ENCODE results near the gene GLTP. TPM values are rescaled to one million over a fixed set of nuclear protein-coding genes. Genes with fewer than 3 reads are reported as not detected.
"Not testable (repeated sequence)": the region's sequence is repeated elsewhere in the genome, so short reads cannot be mapped to it uniquely, and the experiment has no call there.

GLTP gene, protein sequence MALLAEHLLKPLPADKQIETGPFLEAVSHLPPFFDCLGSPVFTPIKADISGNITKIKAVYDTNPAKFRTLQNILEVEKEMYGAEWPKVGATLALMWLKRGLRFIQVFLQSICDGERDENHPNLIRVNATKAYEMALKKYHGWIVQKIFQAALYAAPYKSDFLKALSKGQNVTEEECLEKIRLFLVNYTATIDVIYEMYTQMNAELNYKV
- 10 to 100 TPM; 22.7 to 28.5 TPM for total RNA-seq
- long read RNA-seq, transcript GLTP-201 (5 exons, 2,356 nt) = major isoform, 27 of 28 reads
- long read RNA-seq, partial matches to known transcripts = 0 of 28 reads
- long read RNA-seq, other reads (novel, unspliced or antisense) = 0 of 28 reads

- DNase-seq (peak; percentile 87), ATAC-seq (peak; percentile 97 to 99)
- intact Hi-C loops (cut with DNase I) = no loop called here
These were observed at the start of gene GLTP for GRCh38 chr12:109880043-109880931. GLTP (minus strand) TSS chr12:109880541; CDS start chr12:109880374, 167 bp downstream.

GRCh38 chr12:109929326-109929725, 49.0 kb upstream of the GLTP start:
- DNase-seq; intact Hi-C loops (cut with DNase I); ATAC-seq: not testable (repeated sequence)

- intact Hi-C loops (cut with DNase I) = no loop called here
- ATAC-seq = no peak
- no peak for DNase-seq
These were observed 47.8 kb upstream of the GLTP start for GRCh38 chr12:109928058-109928656.

- DNase-seq = no peak
- intact Hi-C loops (cut with DNase I) = no loop called here
- ATAC-seq = peak; percentile 36 to 51
These were observed 47.3 kb upstream of the GLTP start for GRCh38 chr12:109927622-109928021.

- intact Hi-C loops (cut with DNase I) = no loop called here
- DNase-seq (no peak), ATAC-seq (no peak)
These were observed 46.3 kb upstream of the GLTP start for GRCh38 chr12:109926488-109927210.

DNA sequence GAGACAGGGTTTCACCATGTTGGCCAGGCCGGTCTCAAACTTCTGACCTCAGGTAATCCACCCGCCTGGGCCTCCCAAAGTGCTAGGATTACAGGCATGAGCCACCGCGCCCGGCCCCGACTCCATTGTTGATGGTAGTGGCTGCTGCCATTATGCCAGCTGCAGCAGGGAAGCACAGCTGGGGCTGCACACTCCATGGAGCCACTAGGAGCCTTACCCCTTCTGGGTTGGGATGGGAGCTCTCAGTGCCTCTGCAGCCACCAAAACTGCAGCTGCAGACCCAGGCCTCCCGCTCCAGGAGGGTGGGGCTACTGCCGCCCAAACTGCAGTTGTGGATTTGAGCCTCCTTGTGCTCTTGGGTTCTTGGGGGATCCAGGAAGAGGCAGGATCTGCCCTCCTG, 45.7 kb upstream of the GLTP start:
- ATAC-seq (no peak), DNase-seq (no peak)
- intact Hi-C loops (cut with DNase I) = no loop called here

- intact Hi-C loops (cut with DNase I) = no loop called here
- no peak for DNase-seq
- no peak for ATAC-seq
These were observed 45.0 kb upstream of the GLTP start for GRCh38 chr12:109925185-109925840.

DNA sequence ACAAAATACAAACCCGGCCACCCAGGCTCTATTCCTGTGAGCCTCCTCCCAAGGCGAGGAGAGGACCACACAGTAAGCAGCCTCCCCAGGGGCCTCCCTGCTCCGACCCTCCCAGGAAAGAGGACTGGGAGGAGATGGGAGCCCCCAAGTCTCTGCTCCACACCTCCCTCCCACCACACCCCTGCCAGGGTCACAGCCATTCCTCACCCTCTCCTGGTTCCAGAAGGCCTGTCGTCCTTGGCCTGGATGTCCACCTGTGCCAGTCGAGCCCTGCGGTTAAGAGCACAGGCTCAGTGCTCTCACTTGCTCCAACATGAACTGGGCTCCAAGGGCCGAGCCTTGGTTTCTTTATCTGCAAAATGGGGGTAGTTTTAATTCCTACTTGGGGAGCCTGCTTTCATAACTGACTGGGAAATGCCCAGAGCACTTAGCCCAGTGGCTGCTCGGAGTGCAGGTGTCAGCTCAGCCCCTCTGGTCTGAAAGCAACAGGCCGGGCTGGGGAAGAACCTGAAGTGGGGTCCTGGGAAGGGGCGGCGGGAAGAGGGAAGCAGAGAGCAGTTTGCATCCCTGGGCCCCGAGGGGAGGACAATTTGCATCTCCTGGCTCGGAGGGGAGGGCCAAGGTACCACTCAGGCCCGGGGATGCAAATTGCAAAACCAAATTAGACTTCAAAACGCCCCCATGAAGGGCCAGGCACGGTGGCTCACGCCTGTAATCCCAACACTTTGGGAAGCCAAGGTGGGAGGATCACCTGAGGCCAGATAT, 43.3 kb upstream of the GLTP start:
- DNase-seq = no peak
- no peak for ATAC-seq
- intact Hi-C loops (cut with DNase I) = no loop called here

- no peak for ATAC-seq
- no peak for DNase-seq
- intact Hi-C loops (cut with DNase I) = no loop called here
These were observed 42.7 kb upstream of the GLTP start for GRCh38 chr12:109923038-109923437.

- intact Hi-C loops (cut with DNase I) = no loop called here
- ATAC-seq (no peak), DNase-seq (no peak)
These were observed 41.6 kb upstream of the GLTP start for GRCh38 chr12:109921982-109922381.

GRCh38 chr12:109920261-109920780, 40.0 kb upstream of the GLTP start:
- ATAC-seq = no peak
- no peak for DNase-seq
- intact Hi-C loops (cut with DNase I) = no loop called here

- ATAC-seq (no peak), DNase-seq (no peak)
- intact Hi-C loops (cut with DNase I) = no loop called here
These were observed 39.1 kb upstream of the GLTP start for GRCh38 chr12:109919456-109919855.

GRCh38 chr12:109916045-109916444, 35.7 kb upstream of the GLTP start:
- ATAC-seq = no peak
- intact Hi-C loops (cut with DNase I) = no loop called here

DNA sequence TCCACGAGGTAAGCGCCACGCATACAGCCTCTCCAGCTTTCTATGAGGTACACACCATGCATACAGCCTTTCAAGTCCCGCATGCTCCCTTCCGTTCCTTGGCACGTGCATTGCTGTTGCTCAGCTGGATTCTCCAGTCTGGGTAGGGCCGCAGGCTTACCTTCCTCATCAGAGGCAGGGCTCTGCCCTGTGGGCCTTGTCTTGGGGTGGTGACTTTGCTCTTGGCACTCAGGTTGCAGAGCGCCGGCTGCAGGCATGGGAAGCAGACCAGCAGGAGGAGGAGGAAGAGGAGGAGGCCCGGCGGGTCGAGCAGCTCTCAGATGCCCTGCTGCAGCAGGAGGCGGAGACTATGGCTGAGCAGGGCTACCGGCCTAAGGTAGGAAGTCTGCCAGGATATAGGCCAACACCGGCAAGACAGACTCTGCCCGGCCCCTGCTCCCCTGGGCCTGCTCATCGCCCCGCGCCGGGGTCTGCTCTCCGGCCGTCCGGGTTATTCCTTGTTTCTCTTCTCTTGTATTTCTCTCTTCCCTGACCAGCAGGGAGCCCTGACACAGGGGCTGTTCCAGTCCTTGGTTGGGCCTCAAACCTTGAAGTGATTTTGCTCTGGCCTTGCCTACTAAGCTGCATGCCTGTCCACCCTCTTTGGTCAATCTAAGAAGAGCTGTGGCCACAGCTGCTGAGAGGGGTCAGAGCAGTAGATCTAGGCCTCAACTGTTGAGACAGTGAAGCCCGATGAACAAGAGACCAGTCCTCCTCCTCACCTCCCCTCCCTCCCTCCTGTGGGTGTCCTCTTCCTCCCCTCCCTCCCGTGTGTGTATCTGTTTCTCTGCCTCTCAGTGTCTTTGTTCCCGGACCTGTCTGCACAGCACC, 35.1 kb upstream of the GLTP start:
- peak in 1 of 2 donors; percentile 24 for ATAC-seq
- intact Hi-C loops (cut with DNase I) = no loop called here
- no peak for DNase-seq

More at GRCh38 chr12:109916045-109916444, 35.7 kb upstream of the GLTP start:
- no peak for DNase-seq

GRCh38 chr12:109914461-109914860, 34.1 kb upstream of the GLTP start:
- no peak for ATAC-seq
- DNase-seq = no peak
- intact Hi-C loops (cut with DNase I) = no loop called here

- intact Hi-C loops (cut with DNase I) = no loop called here
- DNase-seq (no peak), ATAC-seq (peak in 1 of 2 donors; percentile 30)
These were observed 32.5 kb upstream of the GLTP start for GRCh38 chr12:109912855-109913321.

GRCh38 chr12:109910969-109911348, 30.6 kb upstream of the GLTP start:
- DNase-seq (no peak), ATAC-seq (no peak)
- intact Hi-C loops (cut with DNase I) = no loop called here
